GM11168 (cell line): ENCODE data around the gene ZNF438.
"Not testable (repeated sequence)": the region's sequence is repeated elsewhere in the genome, so short reads cannot be mapped to it uniquely, and the experiment has no call there.

Experiments used
- in situ Hi-C: fragments of 300-500 bp; cut with MboI; formaldehyde crosslinking; loops from one replicate; pipeline ENCODE4 v1.12.0; 2022; ENCODE audit warnings: low sequenced_read_pairs; ENCODE audit not compliant: unreplicated experiment

ZNF438 gene

GRCh38 chr10:30901487-30901886 lies 130.2 kb downstream of the ZNF438 start:
- in situ Hi-C loops = not testable (repeated sequence)

- in situ Hi-C loops = no loop called here
Observed at GRCh38 chr10:30898964-30899363, 132.7 kb downstream of the ZNF438 start.

GRCh38 chr10:30897547-30897946 lies 134.1 kb downstream of the ZNF438 start:
- in situ Hi-C loops = no loop called here

GRCh38 chr10:30897048-30897447 lies 134.6 kb downstream of the ZNF438 start:
- in situ Hi-C loops = no loop called here

DNA sequence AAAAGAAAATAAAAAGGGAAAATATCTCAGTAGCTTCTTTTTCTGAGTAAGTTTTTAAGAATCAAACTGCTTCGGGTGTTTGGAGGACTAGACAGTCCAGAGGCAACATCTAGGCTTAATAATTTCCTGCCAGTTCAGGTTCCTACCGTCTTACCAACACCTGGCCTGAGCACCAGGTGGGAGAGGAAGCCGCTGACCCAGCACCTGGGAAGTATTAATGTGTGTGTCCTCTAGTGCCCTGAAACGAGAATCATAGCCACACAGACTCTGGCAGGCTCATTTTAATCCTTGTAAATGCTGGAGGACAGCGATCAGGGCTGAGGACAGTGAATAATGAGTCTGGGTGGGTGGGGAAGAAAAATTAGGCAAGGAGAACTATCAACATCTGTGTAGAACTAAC lies 137.4 kb downstream of the ZNF438 start:
- in situ Hi-C loops = no loop called here

GRCh38 chr10:30893208-30893607 lies 138.5 kb downstream of the ZNF438 start:
- in situ Hi-C loops = no loop called here

DNA sequence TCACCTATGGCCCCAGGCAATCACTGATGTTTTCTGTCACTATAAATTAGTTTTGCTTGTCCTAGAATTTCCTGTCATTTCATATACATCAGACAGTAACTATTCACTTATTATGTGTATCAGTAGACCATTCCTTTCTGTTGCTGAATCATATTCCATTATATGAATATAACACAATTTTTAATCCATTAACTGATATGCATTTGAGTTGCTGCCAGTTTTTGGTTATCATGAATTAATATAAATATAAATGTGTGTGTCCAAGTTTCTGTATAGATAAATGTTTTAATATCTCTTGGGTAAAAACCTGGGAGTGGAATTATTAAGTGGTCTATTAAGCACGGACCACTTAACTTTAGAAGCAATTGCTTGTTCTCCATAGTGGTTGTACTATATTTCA lies 143.8 kb downstream of the ZNF438 start:
- in situ Hi-C loops = no loop called here

DNA sequence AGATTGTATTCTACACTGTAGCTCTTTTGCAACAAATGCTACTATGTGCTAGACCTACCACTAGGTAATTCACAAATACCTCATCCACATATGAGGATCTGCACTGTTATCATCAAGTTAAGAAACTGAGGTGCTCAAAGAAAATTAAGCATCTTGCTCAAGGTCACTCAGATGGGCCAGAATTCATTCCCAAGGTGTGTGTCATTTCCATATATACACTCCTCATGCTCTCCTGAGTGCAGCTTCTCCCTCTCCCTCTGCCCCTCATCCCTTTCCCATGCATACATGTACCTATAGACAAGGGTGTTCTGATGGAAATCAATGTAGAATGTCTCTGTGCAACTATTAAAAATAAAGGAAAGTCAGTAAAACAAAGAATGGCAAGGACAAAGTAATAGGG lies 146.2 kb downstream of the ZNF438 start:
- in situ Hi-C loops = no loop called here

- in situ Hi-C loops = no loop called here
Observed at GRCh38 chr10:30883751-30884150, 147.9 kb downstream of the ZNF438 start.

GRCh38 chr10:30883116-30883515 lies 148.5 kb downstream of the ZNF438 start:
- in situ Hi-C loops = no loop called here

GRCh38 chr10:30882281-30882680 lies 149.4 kb downstream of the ZNF438 start:
- in situ Hi-C loops = no loop called here

GRCh38 chr10:30878920-30879319 lies 152.7 kb downstream of the ZNF438 start:
- in situ Hi-C loops = no loop called here

- in situ Hi-C loops = no loop called here
Observed at GRCh38 chr10:30877111-30877510, 154.6 kb downstream of the ZNF438 start.

- in situ Hi-C loops = no loop called here
Observed at GRCh38 chr10:30873411-30873810, 158.3 kb downstream of the ZNF438 start.

- in situ Hi-C loops = no loop called here
Observed at GRCh38 chr10:30870896-30871295, 160.8 kb downstream of the ZNF438 start.

GRCh38 chr10:30869566-30869965 lies 162.1 kb downstream of the ZNF438 start:
- in situ Hi-C loops = no loop called here

- in situ Hi-C loops = no loop called here
Observed at GRCh38 chr10:30868611-30869010, 163.1 kb downstream of the ZNF438 start.

- in situ Hi-C loops = no loop called here
Observed at GRCh38 chr10:30866896-30867295, 164.8 kb downstream of the ZNF438 start.

- in situ Hi-C loops = no loop called here
Observed at GRCh38 chr10:30865141-30865926, 166.3 kb downstream of the ZNF438 start.

DNA sequence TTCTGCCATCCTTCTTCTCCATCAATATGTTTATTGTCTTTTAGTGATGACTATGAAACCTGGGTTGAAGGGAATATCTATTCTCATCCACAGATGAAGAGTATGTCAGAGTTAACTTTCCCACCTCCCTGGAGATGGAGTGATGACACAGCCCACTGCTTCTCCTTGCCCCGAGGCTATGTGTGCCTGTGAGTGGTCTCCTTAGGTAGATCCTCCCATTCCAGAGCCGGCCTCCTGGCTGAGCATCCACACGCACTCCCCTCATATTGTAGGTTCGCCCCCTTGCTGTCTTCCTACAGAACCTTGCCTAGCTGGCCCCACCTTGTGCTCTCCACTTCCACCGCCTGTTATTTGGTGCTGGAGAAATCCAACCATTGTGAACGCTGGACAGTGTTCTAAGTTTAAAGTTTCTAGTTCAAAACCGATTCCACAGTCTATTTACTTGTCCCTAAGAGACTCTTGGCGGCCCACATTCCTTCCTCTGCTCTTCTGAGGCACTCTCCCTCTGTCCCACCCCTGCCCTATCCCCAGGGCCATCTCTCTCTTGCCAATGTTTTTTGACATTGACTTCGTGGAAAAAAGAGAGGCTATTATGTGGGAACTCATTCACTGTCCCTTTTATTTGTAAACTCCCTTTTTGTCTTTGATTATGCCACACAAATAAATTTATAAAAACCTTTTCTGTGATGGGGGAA lies 168.0 kb downstream of the ZNF438 start:
- in situ Hi-C loops = no loop called here

DNA sequence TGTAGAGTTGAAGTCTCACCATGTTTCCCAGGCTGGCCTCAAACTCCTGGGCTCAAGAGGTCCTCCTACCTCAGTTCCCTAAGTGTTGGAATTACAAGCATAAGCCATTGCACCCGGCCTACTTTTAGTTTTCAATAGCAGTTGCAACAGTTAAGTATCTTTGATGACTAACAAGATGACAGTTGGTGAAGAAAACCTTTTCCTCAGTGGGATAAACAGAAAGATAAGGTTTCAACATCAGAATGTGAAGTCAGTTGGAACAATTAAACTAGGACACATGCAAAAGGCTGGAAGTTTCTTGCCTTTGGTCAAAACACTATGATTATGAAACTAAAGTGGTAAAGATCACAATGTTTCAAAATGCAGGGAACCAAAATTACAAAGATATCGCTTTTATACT lies 169.2 kb downstream of the ZNF438 start:
- in situ Hi-C loops = no loop called here

GRCh38 chr10:30861976-30862375 lies 169.7 kb downstream of the ZNF438 start:
- in situ Hi-C loops = no loop called here
